Common myeloid progenitor, CD34-positive (primary cell): Measurements from ENCODE around the gene DCAF11.
A peak's percentile ranks its signal among the peaks of the same experiment; 100 is the strongest.

Experiments
- CTCF ChIA-PET: fragments of 350-600 bp; sonication (Branson Sonifier 250); formaldehyde crosslinking; loops from one replicate; lab custom pipeline; 2021; ENCODE audit warnings: antibody characterized with exemption; lab: Charles Lee
- POLR2A ChIA-PET: fragments of 350-600 bp; sonication (Branson Sonifier 250); formaldehyde crosslinking; loops from one replicate; lab custom pipeline; 2021; ENCODE audit warnings: antibody characterized with exemption; lab: Charles Lee
- DNase-seq, 3 donors: peaks; one replicate each; pipeline versions ENCODE4 v3.0.0 to v3.0.0-alpha.2; 2013
- H3K27ac ChIP-seq, 2 experiments: 1 replicate in 1 of 2; 2 replicates in 1 of 2; pipeline ENCODE4 v1.7.0; 2013; ENCODE audit warnings: inconsistent platforms in 2 of 2, low read length in 2 of 2, mild to moderate bottlenecking in 2 of 2, low read depth in 1 of 2, moderate library complexity in 1 of 2; ENCODE audit not compliant: severe bottlenecking in 2 of 2, insufficient read depth in 1 of 2, poor library complexity in 1 of 2
- H3K27me3 ChIP-seq, 5 experiments: replicated peaks in 2 of 5; 1 replicate in 3 of 5; 2 replicates in 2 of 5; pipeline versions ENCODE4 v1.6.1 to v1.7.0; 2013; ENCODE audit warnings: low read length in 4 of 5, mild to moderate bottlenecking in 2 of 5, moderate library complexity in 2 of 5, inconsistent platforms in 1 of 5; ENCODE audit not compliant: insufficient read depth in 5 of 5, control insufficient read depth in 4 of 5
- H3K36me3 ChIP-seq, 4 experiments: 1 replicate in 2 of 4; 2 replicates in 2 of 4; pipeline versions ENCODE4 v1.6.1 to v1.7.0; 2013; ENCODE audit warnings: low read length in 3 of 4, control low read depth in 1 of 4, mild to moderate bottlenecking in 1 of 4; ENCODE audit not compliant: control insufficient read depth in 4 of 4, insufficient read depth in 4 of 4
- H3K4me1 ChIP-seq, 4 experiments: 1 replicate in 3 of 4; 2 replicates in 1 of 4; pipeline versions ENCODE4 v1.6.1 to v1.7.1; 2013; ENCODE audit warnings: low read length in 3 of 4, mild to moderate bottlenecking in 3 of 4, control low read depth in 1 of 4, inconsistent platforms in 1 of 4, moderate library complexity in 1 of 4; ENCODE audit not compliant: control insufficient read depth in 4 of 4, insufficient read depth in 4 of 4; ENCODE audit errors: control extremely low read depth in 1 of 4
- H3K4me3 ChIP-seq, 7 experiments: 1 replicate in 4 of 7; 2 replicates in 3 of 7; pipeline versions ENCODE4 v1.5.1 to v1.7.0; 2013; ENCODE audit warnings: mild to moderate bottlenecking in 7 of 7, low read length in 6 of 7, moderate library complexity in 6 of 7, inconsistent platforms in 2 of 7, low read depth in 2 of 7, control low read depth in 1 of 7; ENCODE audit not compliant: insufficient read depth in 4 of 7, control insufficient read depth in 1 of 7; ENCODE audit errors: extremely low read depth in 1 of 7
- H3K9me3 ChIP-seq, 5 experiments: 1 replicate in 4 of 5; 2 replicates in 1 of 5; pipeline versions ENCODE4 v1.6.1 to v1.7.1; 2013; ENCODE audit warnings: low read length in 4 of 5, mild to moderate bottlenecking in 2 of 5, inconsistent platforms in 1 of 5, low read depth in 1 of 5, moderate library complexity in 1 of 5; ENCODE audit not compliant: control insufficient read depth in 4 of 5, insufficient read depth in 2 of 5; ENCODE audit errors: control extremely low read depth in 1 of 5
- WGBS: methylation state at CpG from one replicate; pipeline ENCODE4 v1.1.5; 2013; ENCODE audit not compliant: insufficient coverage; 5-methylcytosine and 5-hydroxymethylcytosine counted together

The DCAF11 gene

GRCh38 chr14:24147761-24148428, 33.3 kb downstream of the DCAF11 start:
- Histone ChIP-seq H3K27ac (peak overlapping the region; percentile 48 to 85), H3K4me3 (peak overlapping the region; percentile 56 to 100 (median 97)), H3K36me3 (peaks cover 15 to 57% (median 38%) of the 10 kb centered on the region in 4 experiments), H3K9me3 (no peaks in the 10 kb centered on the region), H3K27me3 (no peaks in the 10 kb centered on the region), H3K4me1 (peaks cover 4 to 27% (median 23%) of the 10 kb centered on the region in 4 experiments)
- DNase-seq, result no peak
- ChIA-PET POLR2A (interaction anchor here (0.7 to 2.2 kb wide), 4 partner anchors 12 to 33 kb away, joined by 3 to 16 read pairs (median 6); partner anchors contain the start of genes DCAF11, IRF9, NRL and PSME1), CTCF (interaction anchor here (1.0 to 11.6 kb wide), 5 partner anchors 9 to 91 kb away, joined by 3 to 112 read pairs (median 9); partner anchors contain the start of gene IRF9)
- WGBS, result 13% methylated on average over 25 of the region's 29 CpGs

DNA sequence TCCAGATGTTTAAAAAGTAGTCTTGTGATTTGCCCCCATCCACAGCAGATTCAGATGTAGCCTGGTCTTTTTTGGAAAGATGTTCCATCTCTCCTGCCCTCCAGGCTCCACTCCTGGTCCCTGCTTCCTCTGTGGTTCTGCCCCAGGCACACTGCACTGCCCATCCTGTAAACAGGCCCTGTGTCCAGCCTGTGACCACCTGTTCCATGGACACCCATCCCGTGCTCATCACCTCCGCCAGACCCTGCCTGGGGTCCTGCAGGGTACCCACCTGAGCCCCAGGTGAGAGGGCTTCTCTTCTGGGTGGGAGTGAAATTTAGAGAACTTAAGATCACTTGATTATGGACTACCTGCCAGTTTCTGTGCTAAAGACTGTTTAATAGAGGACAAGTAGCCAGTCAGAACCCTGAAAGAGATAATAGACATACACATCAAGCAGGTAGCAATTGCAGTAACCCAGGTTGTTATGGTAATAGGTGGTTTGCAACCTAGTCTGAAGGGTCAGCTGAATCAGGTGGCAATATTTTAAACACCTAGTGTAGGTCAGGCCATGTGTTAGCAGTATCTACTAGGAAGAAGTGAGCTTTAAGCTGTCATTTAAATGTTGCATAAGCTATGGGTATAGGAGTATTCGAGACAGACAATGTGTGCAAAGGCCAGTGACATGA, 34.9 kb downstream of the DCAF11 start:
- no peak for DNase-seq
- H3K36me3 ChIP-seq, result peaks cover 14 to 46% (median 32%) of the 10 kb centered on the region in 4 experiments
- no peak overlapping the region for H3K4me3 ChIP-seq
- POLR2A ChIA-PET, result no interaction called here
- CTCF ChIA-PET, result interaction anchor here (0.6 to 11.6 kb wide), 5 partner anchors 8 to 15 kb away, joined by 3 to 112 read pairs (median 3); partner anchors contain the start of genes EMC9 and IRF9
- H3K9me3 ChIP-seq, result no peaks in the 10 kb centered on the region
- H3K27ac ChIP-seq, result no peak overlapping the region
- WGBS, result 100% methylated on average over 2 of the region's 3 CpGs
- peaks cover 4 to 27% (median 23%) of the 10 kb centered on the region in 4 experiments for H3K4me1 ChIP-seq
- no peaks in the 10 kb centered on the region for H3K27me3 ChIP-seq

DNA sequence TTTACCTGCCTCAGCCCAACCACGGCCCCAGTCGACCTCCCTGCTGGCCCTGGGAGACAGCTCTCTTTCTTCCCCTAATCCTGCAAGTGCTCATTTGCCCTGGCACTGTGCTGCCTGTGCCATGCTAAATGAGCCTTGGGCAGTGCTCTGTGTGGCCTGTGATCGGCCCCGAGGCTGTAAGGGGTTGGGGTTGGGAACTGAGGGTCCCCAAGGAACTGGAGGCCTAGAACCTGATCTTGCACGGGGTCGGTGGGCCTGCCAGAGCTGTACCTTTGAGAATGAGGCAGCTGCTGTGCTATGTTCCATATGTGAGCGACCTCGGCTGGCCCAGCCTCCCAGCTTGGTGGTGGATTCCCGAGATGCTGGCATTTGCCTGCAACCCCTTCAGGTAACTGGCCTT, 35.5 kb downstream of the DCAF11 start:
- ChIA-PET CTCF (interaction anchor here (0.6 to 11.6 kb wide), 5 partner anchors 9 to 30 kb away, joined by 3 to 112 read pairs (median 3); partner anchors contain the start of genes EMC9 and IRF9), POLR2A (no interaction called here)
- Histone ChIP-seq H3K36me3 (peaks cover 20 to 51% (median 36%) of the 10 kb centered on the region in 4 experiments), H3K4me3 (no peak overlapping the region), H3K4me1 (peaks cover 4 to 24% (median 21%) of the 10 kb centered on the region in 4 experiments), H3K27ac (no peak overlapping the region), H3K27me3 (no peaks in the 10 kb centered on the region), H3K9me3 (no peaks in the 10 kb centered on the region)
- no peak for DNase-seq
- WGBS, result 95% methylated on average over 7 of the region's 9 CpGs

GRCh38 chr14:24150567-24150966, 36.0 kb downstream of the DCAF11 start:
- H3K4me3 ChIP-seq, result no peak overlapping the region
- DNase-seq, result no peak
- H3K4me1 ChIP-seq, result peaks cover 4 to 18% (median 16%) of the 10 kb centered on the region in 4 experiments
- ChIA-PET CTCF (interaction anchor here (0.8 to 11.6 kb wide), 5 partner anchors 9 to 41 kb away, joined by 3 to 112 read pairs (median 4); partner anchors contain the start of genes EMC9 and IRF9), POLR2A (no interaction called here)
- H3K9me3 ChIP-seq, result no peaks in the 10 kb centered on the region
- H3K27me3 ChIP-seq, result no peaks in the 10 kb centered on the region
- peaks cover 25 to 56% (median 41%) of the 10 kb centered on the region in 4 experiments for H3K36me3 ChIP-seq
- 100% methylated on average over 7 of the region's 9 CpGs for WGBS
- no peak overlapping the region for H3K27ac ChIP-seq

DNA sequence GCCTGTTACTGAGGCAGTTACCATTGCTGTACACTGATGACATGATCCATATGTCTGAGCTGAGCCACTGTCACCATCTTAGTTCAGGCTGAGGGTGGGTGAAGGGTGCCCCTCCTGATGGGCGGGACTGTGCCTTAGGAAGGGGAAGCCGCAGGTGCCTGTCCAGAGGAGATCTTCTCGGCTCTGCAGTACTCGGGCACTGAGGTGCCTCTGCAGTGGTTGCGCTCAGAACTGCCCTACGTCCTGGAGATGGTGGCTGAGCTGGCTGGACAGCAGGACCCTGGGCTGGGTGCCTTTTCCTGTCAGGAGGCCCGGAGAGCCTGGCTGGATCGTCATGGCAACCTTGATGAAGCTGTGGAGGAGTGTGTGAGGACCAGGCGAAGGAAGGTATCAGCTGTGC, 36.4 kb downstream of the DCAF11 start:
- H3K4me3 ChIP-seq, result no peak overlapping the region
- H3K9me3 ChIP-seq, result no peaks in the 10 kb centered on the region
- 96% methylated on average over 8 of the region's 9 CpGs for whole genome bisulfite sequencing
- H3K27ac ChIP-seq, result no peak overlapping the region
- H3K27me3 ChIP-seq, result no peaks in the 10 kb centered on the region
- ChIA-PET CTCF (interaction anchor here (0.8 to 11.6 kb wide), 5 partner anchors 10 to 58 kb away, joined by 3 to 112 read pairs (median 3); partner anchors contain the start of gene IRF9), POLR2A (no interaction called here)
- H3K4me1 ChIP-seq, result peaks cover under 1 to 14% (median 12%) of the 10 kb centered on the region in 4 experiments
- no peak for DNase-seq
- H3K36me3 ChIP-seq, result peaks cover 26 to 60% (median 43%) of the 10 kb centered on the region in 4 experiments

GRCh38 chr14:24151404-24152080, 37.0 kb downstream of the DCAF11 start:
- Histone ChIP-seq H3K36me3 (peaks cover 26 to 64% (median 45%) of the 10 kb centered on the region in 4 experiments), H3K27me3 (no peaks in the 10 kb centered on the region), H3K27ac (no peak overlapping the region), H3K4me3 (no peak overlapping the region), H3K9me3 (no peaks in the 10 kb centered on the region), H3K4me1 (peaks cover 0 to 11% (median 9%) of the 10 kb centered on the region in 4 experiments)
- 91% methylated on average over 9 of the region's 16 CpGs for WGBS
- no peak for DNase-seq
- ChIA-PET POLR2A (interaction anchor here (1.0 kb wide), 1 partner anchor 37 kb away, joined by 6 read pairs; the partner anchor contains the start of genes DCAF11 and NRL), CTCF (interaction anchor here (0.9 to 11.6 kb wide), 4 partner anchors 9 to 137 kb away, joined by 3 to 112 read pairs (median 4); partner anchors contain the start of gene IRF9)
